ENCODE measurements around the gene LGALS7. TPM values are rescaled to one million over a fixed set of nuclear protein-coding genes. Genes with fewer than 3 reads are reported as not detected.
"Not testable (repeated sequence)": the region's sequence is repeated elsewhere in the genome, so short reads cannot be mapped to it uniquely, and the experiment has no call there.

Gene LGALS7
- total RNA-seq, 1 experiment from 2014 or later = not detected

- DNase-seq (ENCODE audit: low read depth) = no peak
Measured at GRCh38 chr19:38800577-38801347, 27.4 kb upstream of the LGALS7 start.

GRCh38 chr19:38799104-38799503 is 25.8 kb upstream of the LGALS7 start:
- DNase-seq (ENCODE audit: low read depth) = peak; percentile 36

- not testable (repeated sequence) for DNase-seq (ENCODE audit: low read depth)
Measured at GRCh38 chr19:38797781-38798180, 24.5 kb upstream of the LGALS7 start.

- no peak for DNase-seq (ENCODE audit: low read depth)
Measured at GRCh38 chr19:38796154-38796553, 22.8 kb upstream of the LGALS7 start.

GRCh38 chr19:38795549-38795948 is 22.2 kb upstream of the LGALS7 start:
- no peak for DNase-seq (ENCODE audit: low read depth)

GRCh38 chr19:38793671-38794070 is 20.4 kb upstream of the LGALS7 start:
- no peak for DNase-seq (ENCODE audit: low read depth)

- DNase-seq (ENCODE audit: low read depth) = no peak
Measured at GRCh38 chr19:38793177-38793576, 19.9 kb upstream of the LGALS7 start.

- DNase-seq (ENCODE audit: low read depth) = no peak
Measured at GRCh38 chr19:38792250-38793111, 19.2 kb upstream of the LGALS7 start.

- not testable (repeated sequence) for DNase-seq (ENCODE audit: low read depth)
Measured at GRCh38 chr19:38791451-38792064, 18.2 kb upstream of the LGALS7 start.

- DNase-seq (ENCODE audit: low read depth) = not testable (repeated sequence)
Measured at GRCh38 chr19:38790507-38791403, 17.4 kb upstream of the LGALS7 start.

- DNase-seq (ENCODE audit: low read depth) = no peak
Measured at GRCh38 chr19:38788478-38789243, 15.3 kb upstream of the LGALS7 start, which contains the start of gene LGALS7B. TSS of gene LGALS7B (plus strand) at chr19:38789200. CDS start at chr19:38789227, 27 bp downstream.

GRCh38 chr19:38786572-38787265 is 13.4 kb upstream of the LGALS7 start:
- no peak for DNase-seq (ENCODE audit: low read depth)

- DNase-seq (ENCODE audit: low read depth) = not testable (repeated sequence)
Measured at GRCh38 chr19:38786061-38786460, 12.7 kb upstream of the LGALS7 start.

- no peak for DNase-seq (ENCODE audit: low read depth)
Measured at GRCh38 chr19:38785187-38785699, 11.9 kb upstream of the LGALS7 start.

GRCh38 chr19:38784224-38784623 is 10.9 kb upstream of the LGALS7 start:
- no peak for DNase-seq (ENCODE audit: low read depth)

GRCh38 chr19:38782212-38782611 is 8.9 kb upstream of the LGALS7 start:
- DNase-seq (ENCODE audit: low read depth) = not testable (repeated sequence)

GRCh38 chr19:38781058-38781457 is 7.7 kb upstream of the LGALS7 start:
- no peak for DNase-seq (ENCODE audit: low read depth)

GRCh38 chr19:38780443-38780842 is 7.1 kb upstream of the LGALS7 start:
- DNase-seq (ENCODE audit: low read depth) = no peak

GRCh38 chr19:38778733-38779132 is 5.4 kb upstream of the LGALS7 start:
- DNase-seq (ENCODE audit: low read depth) = no peak

Measured in M059J (cell line).